AG10803 (cell line): ENCODE results near the gene FBXO42.

Experiments used
- DNase-seq: peaks from one replicate; pipeline ENCODE4 v3.0.0; 2010; ENCODE audit warnings: low read depth
- H3K4me3 ChIP-seq: 2 replicates; pipeline ENCODE4 v1.5.1; 2011; ENCODE audit warnings: mild to moderate bottlenecking, low read length, control low read depth
- CTCF ChIP-seq: conservative IDR thresholded peaks from 2 replicates; pipeline ENCODE4 v1.5.1; 2011; ENCODE audit warnings: mild to moderate bottlenecking, low read length, control low read depth, inconsistent platforms

FBXO42 gene

GRCh38 chr1:16204216-16204615, 148.1 kb downstream of the FBXO42 start:
- no peak overlapping the region for H3K4me3 ChIP-seq
- no peak for DNase-seq
- no peak for TF ChIP-seq CTCF

- no peak overlapping the region for H3K4me3 ChIP-seq
- no peak for DNase-seq
- TF ChIP-seq CTCF = no peak
Observed at GRCh38 chr1:16203550-16203949, 148.7 kb downstream of the FBXO42 start.

- DNase-seq = no peak
- TF ChIP-seq CTCF = no peak
- H3K4me3 ChIP-seq = no peak overlapping the region
Observed at GRCh38 chr1:16202281-16203210, 149.7 kb downstream of the FBXO42 start.

- no peak for TF ChIP-seq CTCF
- no peak overlapping the region for H3K4me3 ChIP-seq
- no peak for DNase-seq
Observed at GRCh38 chr1:16199700-16200099, 152.6 kb downstream of the FBXO42 start.

- no peak for DNase-seq
- H3K4me3 ChIP-seq = no peak overlapping the region
- TF ChIP-seq CTCF = no peak
Observed at GRCh38 chr1:16199157-16199501, 153.2 kb downstream of the FBXO42 start.

GRCh38 chr1:16198444-16199156, 153.7 kb downstream of the FBXO42 start:
- no peak overlapping the region for H3K4me3 ChIP-seq
- no peak for DNase-seq
- no peak for TF ChIP-seq CTCF

GRCh38 chr1:16196874-16197273, 155.4 kb downstream of the FBXO42 start:
- DNase-seq = no peak
- H3K4me3 ChIP-seq = no peak overlapping the region
- TF ChIP-seq CTCF = no peak
